ENCODE results near the gene EEFSEC. TPM values are rescaled to one million over a fixed set of nuclear protein-coding genes. Genes with fewer than 3 reads are reported as not detected.

The EEFSEC gene
- total and polyA plus RNA-seq, 2 experiments from 2014 or later, result 10.1 to 16.2 TPM

GRCh38 chr3:128408012-128408692 is 254.9 kb downstream of the EEFSEC start:
- H3K36me3 ChIP-seq (ENCODE audit: insufficient read depth), result no peaks in the 10 kb centered on the region
- H3K4me2 ChIP-seq, result no peak overlapping the region
- H3K4me1 Mint-ChIP-seq, result peaks cover 28% of the 10 kb centered on the region
- no peaks in the 10 kb centered on the region for H3F3A ChIP-seq (replicated peaks; ENCODE audit: low read depth)
- H3K36me3 Mint-ChIP-seq (ENCODE audit: low read depth), result no peaks in the 10 kb centered on the region
- H4K20me1 ChIP-seq (replicated peaks; ENCODE audit: insufficient read depth), result no peaks in the 10 kb centered on the region
- no peak overlapping the region for H2AFZ ChIP-seq
- TF ChIP-seq ZNF462 (CRISPR knock-in tag; IDR thresholded peaks at IDR 0.05), result no peak
- TF ChIP-seq ZNF331 (CRISPR knock-in tag; IDR thresholded peaks at IDR 0.05; ENCODE audit: low read depth), result no peak
- TF ChIP-seq CREB1 (CRISPR knock-in tag; IDR thresholded peaks at IDR 0.05; ENCODE audit: low read depth), result no peak
- TF ChIP-seq STAT1 (IDR thresholded peaks at IDR 0.05; ENCODE audit: unreplicated experiment), result no peak
- no peak for TF ChIP-seq ETS1 (IDR thresholded peaks at IDR 0.05)
- no peak for TF ChIP-seq REST (IDR thresholded peaks at IDR 0.05; ENCODE audit: unreplicated experiment)
- TF ChIP-seq NANOG (IDR thresholded peaks at IDR 0.05; ENCODE audit: borderline replicate concordance), result no peak
- no peak for TF ChIP-seq POLR2AphosphoS5 (IDR thresholded peaks at IDR 0.05; ENCODE audit: low read depth)
- TF ChIP-seq JUNB (IDR thresholded peaks at IDR 0.05; ENCODE audit: unreplicated experiment), result no peak
- TF ChIP-seq ZNF114 (CRISPR knock-in tag; IDR thresholded peaks at IDR 0.05), result no peak
- no peak for TF ChIP-seq EZH2 (IDR thresholded peaks at IDR 0.05; ENCODE audit: low read depth, unreplicated experiment)
- TF ChIP-seq CTCF (conservative IDR thresholded peaks at IDR 0.05; ENCODE audit: low read depth in 2 of 2), result no peak
- TF ChIP-seq EZH2phosphoT487 (IDR thresholded peaks at IDR 0.05; ENCODE audit: unreplicated experiment), result no peak
- DNase-seq (ENCODE audit: low spot score), result no peak
- no peaks in the 10 kb centered on the region for H3K79me2 ChIP-seq (replicated peaks; ENCODE audit: insufficient read depth)
- no peaks in the 10 kb centered on the region for H3K9me2 ChIP-seq (ENCODE audit: insufficient read depth)
- H3K9me3 Mint-ChIP-seq, result no peaks in the 10 kb centered on the region; the same call in 2 of the 3 replicates
- no peak overlapping the region for H3K27ac Mint-ChIP-seq
- H3K4me3 Mint-ChIP-seq, result no peak overlapping the region
- peaks cover 25% of the 10 kb centered on the region for H3K27me3 Mint-ChIP-seq (ENCODE audit: insufficient read depth, low read depth, poor library complexity)
- H3K27me3 ChIP-seq (ENCODE audit: insufficient read depth), result no peaks in the 10 kb centered on the region
- H3K4me1 ChIP-seq (ENCODE audit: insufficient read depth), result peaks cover 12% of the 10 kb centered on the region
- no peak for ATAC-seq
- no peak overlapping the region for H3K27ac ChIP-seq (ENCODE audit: low read depth)
- H3K4me3 ChIP-seq, result no peak overlapping the region
